Stimulated activated naive CD4-positive, alpha-beta T cell treated with Interleukin-2 at 50 U/mL for 16 hours (primary cell): Measurements from ENCODE around the gene CCDC93.

Experiments used
- DNase-seq: peaks from one replicate; lab custom pipeline; 2025; lab: John Stamatoyannopoulos, UW

CCDC93 gene

GRCh38 chr2:117885308-117885707, 128.6 kb downstream of the CCDC93 start:
- DNase-seq = no peak

GRCh38 chr2:117879003-117879402, 134.9 kb downstream of the CCDC93 start:
- no peak for DNase-seq

GRCh38 chr2:117875786-117876185, 138.1 kb downstream of the CCDC93 start:
- no peak for DNase-seq
